ENCODE measurements around the gene NLK.
A peak's percentile ranks its signal among the peaks of the same experiment; 100 is the strongest.
"Not testable (repeated sequence)": the region's sequence is repeated elsewhere in the genome, so short reads cannot be mapped to it uniquely, and the experiment has no call there.

The NLK gene

GRCh38 chr17:28161311-28161710 lies 118.8 kb downstream of the NLK start:
- DNase-seq, result no peak

GRCh38 chr17:28166478-28166877 lies 124.0 kb downstream of the NLK start:
- no peak for DNase-seq

- DNase-seq, result no peak
Observed at GRCh38 chr17:28169621-28170349, 127.3 kb downstream of the NLK start.

- no peak for DNase-seq
Observed at GRCh38 chr17:28170771-28171170, 128.3 kb downstream of the NLK start.

- no peak for DNase-seq
Observed at GRCh38 chr17:28173031-28173561, 130.6 kb downstream of the NLK start.

GRCh38 chr17:28173801-28174200 lies 131.3 kb downstream of the NLK start:
- DNase-seq, result no peak

- peak in 4 of 6 experiments; percentile 13 to 31 (median 22) for DNase-seq
Observed at GRCh38 chr17:28174352-28175046, 132.0 kb downstream of the NLK start.

- DNase-seq, result no peak
Observed at GRCh38 chr17:28177351-28177750, 134.9 kb downstream of the NLK start.

- DNase-seq, result no peak
Observed at GRCh38 chr17:28178800-28179199, 136.3 kb downstream of the NLK start.

- DNase-seq, result no peak
Observed at GRCh38 chr17:28180449-28180848, 138.0 kb downstream of the NLK start.

GRCh38 chr17:28181568-28181967 lies 139.1 kb downstream of the NLK start:
- no peak for DNase-seq

- DNase-seq, result no peak
Observed at GRCh38 chr17:28182559-28182958, 140.1 kb downstream of the NLK start.

GRCh38 chr17:28185658-28186057 lies 143.2 kb downstream of the NLK start:
- no peak for DNase-seq

GRCh38 chr17:28186472-28186871 lies 144.0 kb downstream of the NLK start:
- DNase-seq, result not testable (repeated sequence)

GRCh38 chr17:28187931-28188330 lies 145.5 kb downstream of the NLK start:
- no peak for DNase-seq

GRCh38 chr17:28188841-28189263 lies 146.4 kb downstream of the NLK start:
- no peak for DNase-seq

GRCh38 chr17:28189667-28190066 lies 147.2 kb downstream of the NLK start:
- no peak for DNase-seq

- no peak for DNase-seq
Observed at GRCh38 chr17:28191018-28191417, 148.5 kb downstream of the NLK start.

- no peak for DNase-seq
Observed at GRCh38 chr17:28193241-28193640, 150.8 kb downstream of the NLK start.

- no peak for DNase-seq
Observed at GRCh38 chr17:28194382-28194781, 151.9 kb downstream of the NLK start.

GRCh38 chr17:28196636-28197035 lies 154.2 kb downstream of the NLK start:
- no peak for DNase-seq

- DNase-seq, result no peak
Observed at GRCh38 chr17:28199115-28199514, 156.6 kb downstream of the NLK start.

- no peak for DNase-seq
Observed at GRCh38 chr17:28199728-28200127, 157.3 kb downstream of the NLK start.

GRCh38 chr17:28201315-28201714 lies 158.8 kb downstream of the NLK start:
- DNase-seq, result no peak
